ENCODE measurements around the gene EXOC2.
"Not testable (repeated sequence)": the region's sequence is repeated elsewhere in the genome, so short reads cannot be mapped to it uniquely, and the experiment has no call there.

EXOC2 gene

GRCh38 chr6:562052-562676 lies 130.8 kb downstream of the EXOC2 start:
- Histone ChIP-seq H3K9me2 (ENCODE audit: low read depth, low read length) (no peaks in the 10 kb centered on the region), H3K9ac (ENCODE audit: low read length) (no peak overlapping the region), H3K4me1 (ENCODE audit: insufficient read depth, low read length, severe bottlenecking) (no peaks in the 10 kb centered on the region), H3K27me3 (ENCODE audit: insufficient read depth, low read length) (no peaks in the 10 kb centered on the region), H3K4me2 (ENCODE audit: low read length) (no peak overlapping the region), H3K9me3 (ENCODE audit: low read length) (no peaks in the 10 kb centered on the region), H3K27ac (ENCODE audit: low read depth, low read length, poor library complexity, severe bottlenecking) (no peak overlapping the region), H3F3A (ENCODE audit: insufficient read depth, low read length) (no peaks in the 10 kb centered on the region), H2AFZ (ENCODE audit: low read length) (no peak overlapping the region), H3K79me2 (ENCODE audit: insufficient read depth, low read length) (no peaks in the 10 kb centered on the region), H3K36me3 (ENCODE audit: insufficient read depth, low read length) (peaks cover 7% of the 10 kb centered on the region; the same call in 1 of the 2 replicates), H3K4me3 (ENCODE audit: low read depth, low read length, poor library complexity, severe bottlenecking) (no peak overlapping the region), H4K20me1 (ENCODE audit: insufficient read depth, low read length) (no peaks in the 10 kb centered on the region)
- TF ChIP-seq EZH2 (IDR thresholded peaks at IDR 0.05; ENCODE audit: borderline replicate concordance, low read length): no peak
- TF ChIP-seq CTCF (IDR thresholded peaks at IDR 0.05; ENCODE audit: low read length): no peak

- H2AFZ ChIP-seq (ENCODE audit: low read length); H3K27me3 ChIP-seq (ENCODE audit: insufficient read depth, low read length); H3F3A ChIP-seq (ENCODE audit: insufficient read depth, low read length); H3K9me3 ChIP-seq (ENCODE audit: low read length); H3K79me2 ChIP-seq (ENCODE audit: insufficient read depth, low read length); H3K9me2 ChIP-seq (ENCODE audit: low read depth, low read length); H3K4me1 ChIP-seq (ENCODE audit: insufficient read depth, low read length, severe bottlenecking); H4K20me1 ChIP-seq (ENCODE audit: insufficient read depth, low read length); H3K9ac ChIP-seq (ENCODE audit: low read length); H3K36me3 ChIP-seq (ENCODE audit: insufficient read depth, low read length); H3K27ac ChIP-seq (ENCODE audit: low read depth, low read length, poor library complexity, severe bottlenecking); H3K4me2 ChIP-seq (ENCODE audit: low read length); H3K4me3 ChIP-seq (ENCODE audit: low read depth, low read length, poor library complexity, severe bottlenecking): not testable (repeated sequence)
These were observed 131.6 kb downstream of the EXOC2 start for GRCh38 chr6:561335-561734.

- no peak overlapping the region for H3K27ac ChIP-seq (ENCODE audit: low read depth, low read length, poor library complexity, severe bottlenecking)
- H4K20me1 ChIP-seq (ENCODE audit: insufficient read depth, low read length): no peaks in the 10 kb centered on the region
- no peak for TF ChIP-seq CTCF (IDR thresholded peaks at IDR 0.05; ENCODE audit: low read length)
- TF ChIP-seq EZH2 (IDR thresholded peaks at IDR 0.05; ENCODE audit: borderline replicate concordance, low read length): no peak
- no peak overlapping the region for H3K9ac ChIP-seq (ENCODE audit: low read length)
- no peak overlapping the region for H3K4me3 ChIP-seq (ENCODE audit: low read depth, low read length, poor library complexity, severe bottlenecking)
- H3K79me2 ChIP-seq (ENCODE audit: insufficient read depth, low read length): no peaks in the 10 kb centered on the region
- H3K9me3 ChIP-seq (ENCODE audit: low read length): no peaks in the 10 kb centered on the region
- H3K27me3 ChIP-seq (ENCODE audit: insufficient read depth, low read length): no peaks in the 10 kb centered on the region
- H2AFZ ChIP-seq (ENCODE audit: low read length): no peak overlapping the region
- no peaks in the 10 kb centered on the region for H3K9me2 ChIP-seq (ENCODE audit: low read depth, low read length)
- peaks cover 6% of the 10 kb centered on the region; the same call in 1 of the 2 replicates for H3K36me3 ChIP-seq (ENCODE audit: insufficient read depth, low read length)
- H3K4me2 ChIP-seq (ENCODE audit: low read length): no peak overlapping the region
- H3F3A ChIP-seq (ENCODE audit: insufficient read depth, low read length): no peaks in the 10 kb centered on the region
- no peaks in the 10 kb centered on the region for H3K4me1 ChIP-seq (ENCODE audit: insufficient read depth, low read length, severe bottlenecking)
These were observed 134.0 kb downstream of the EXOC2 start for GRCh38 chr6:558959-559358.

- H3K79me2 ChIP-seq (ENCODE audit: insufficient read depth, low read length): no peaks in the 10 kb centered on the region
- no peak overlapping the region for H3K4me2 ChIP-seq (ENCODE audit: low read length)
- H3K36me3 ChIP-seq (ENCODE audit: insufficient read depth, low read length): peaks cover 3% of the 10 kb centered on the region; the same call in 1 of the 2 replicates
- no peak overlapping the region for H3K9ac ChIP-seq (ENCODE audit: low read length)
- no peaks in the 10 kb centered on the region for H4K20me1 ChIP-seq (ENCODE audit: insufficient read depth, low read length)
- no peaks in the 10 kb centered on the region for H3K27me3 ChIP-seq (ENCODE audit: insufficient read depth, low read length)
- H3K27ac ChIP-seq (ENCODE audit: low read depth, low read length, poor library complexity, severe bottlenecking): no peak overlapping the region
- H2AFZ ChIP-seq (ENCODE audit: low read length): no peak overlapping the region
- H3K9me3 ChIP-seq (ENCODE audit: low read length): no peaks in the 10 kb centered on the region
- H3K9me2 ChIP-seq (ENCODE audit: low read depth, low read length): no peaks in the 10 kb centered on the region
- TF ChIP-seq EZH2 (IDR thresholded peaks at IDR 0.05; ENCODE audit: borderline replicate concordance, low read length) (no peak), CTCF (IDR thresholded peaks at IDR 0.05; ENCODE audit: low read length) (peak; percentile 41)
- H3K4me3 ChIP-seq (ENCODE audit: low read depth, low read length, poor library complexity, severe bottlenecking): no peak overlapping the region
- H3K4me1 ChIP-seq (ENCODE audit: insufficient read depth, low read length, severe bottlenecking): no peaks in the 10 kb centered on the region
- no peaks in the 10 kb centered on the region for H3F3A ChIP-seq (ENCODE audit: insufficient read depth, low read length)
These were observed 134.8 kb downstream of the EXOC2 start for GRCh38 chr6:558089-558488.

Data from OCI-LY1 (cell line).